Transverse colon (tissue), 4 donors: Measurements from ENCODE around the gene RUNDC3A.

ENCODE experiments used
- EP300 ChIP-seq: sonication (generic); formaldehyde crosslinking; IDR thresholded peaks from one replicate; pipeline ENCODE4 v1.6.1; 2017; ENCODE audit warnings: antibody characterized with exemption, low read depth
- POLR2A ChIP-seq: fragments of 450-650 bp; IDR thresholded peaks from one replicate; pipeline ENCODE4 v1.6.1; 2016; ENCODE audit warnings: antibody characterized with exemption, mild to moderate bottlenecking, moderate library complexity
- POLR2AphosphoS5 ChIP-seq, 3 donors: sonication (generic); formaldehyde crosslinking; IDR thresholded peaks; one replicate each; pipeline ENCODE4 v1.6.1; 2016; ENCODE audit warnings: antibody characterized with exemption in 3 of 3
- TF ChIP-seq, protein P1 (sequence below), 5 experiments: fragments of 200-600 bp in 3 of 5; fragments of 450-650 bp in 2 of 5; sonication (generic) in 3 of 5; IDR thresholded peaks; 1 replicate in 2 of 5; 2 replicates in 3 of 5; pipeline ENCODE4 v1.5.1; 2016 to 2017; ENCODE audit warnings: antibody characterized with exemption in 5 of 5, inconsistent platforms in 3 of 5, mild to moderate bottlenecking in 2 of 5, moderate library complexity in 1 of 5

DNA sequence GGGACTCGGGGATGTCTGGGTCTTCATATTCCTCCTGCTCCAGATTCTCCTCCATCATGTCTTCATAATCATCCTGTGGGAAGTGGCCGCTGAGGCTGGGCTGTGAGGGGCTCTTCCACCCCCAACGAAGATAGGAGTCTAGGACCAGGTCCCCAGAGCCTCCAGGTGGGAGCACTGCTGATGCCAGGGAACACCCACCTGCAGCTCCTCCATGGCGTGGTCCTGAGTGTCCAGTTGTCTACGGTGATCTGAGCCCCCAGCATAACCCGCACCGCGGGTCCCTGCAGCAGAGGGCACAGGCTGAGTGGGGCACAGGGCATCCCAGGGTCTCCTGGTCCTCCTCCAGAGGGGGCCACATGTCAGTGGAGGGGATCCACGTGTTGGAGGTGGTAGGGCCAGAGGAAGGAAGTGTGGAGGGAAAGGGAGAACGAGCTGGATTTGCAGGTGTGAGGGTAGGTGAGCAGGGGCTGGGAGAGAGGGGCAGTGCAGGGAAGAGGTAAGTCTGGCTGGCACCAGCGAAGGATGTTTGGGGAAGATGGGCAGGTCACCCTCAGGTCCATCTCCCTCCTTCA is 45.7 kb upstream of the RUNDC3A start:
- TF ChIP-seq, protein P1, sequence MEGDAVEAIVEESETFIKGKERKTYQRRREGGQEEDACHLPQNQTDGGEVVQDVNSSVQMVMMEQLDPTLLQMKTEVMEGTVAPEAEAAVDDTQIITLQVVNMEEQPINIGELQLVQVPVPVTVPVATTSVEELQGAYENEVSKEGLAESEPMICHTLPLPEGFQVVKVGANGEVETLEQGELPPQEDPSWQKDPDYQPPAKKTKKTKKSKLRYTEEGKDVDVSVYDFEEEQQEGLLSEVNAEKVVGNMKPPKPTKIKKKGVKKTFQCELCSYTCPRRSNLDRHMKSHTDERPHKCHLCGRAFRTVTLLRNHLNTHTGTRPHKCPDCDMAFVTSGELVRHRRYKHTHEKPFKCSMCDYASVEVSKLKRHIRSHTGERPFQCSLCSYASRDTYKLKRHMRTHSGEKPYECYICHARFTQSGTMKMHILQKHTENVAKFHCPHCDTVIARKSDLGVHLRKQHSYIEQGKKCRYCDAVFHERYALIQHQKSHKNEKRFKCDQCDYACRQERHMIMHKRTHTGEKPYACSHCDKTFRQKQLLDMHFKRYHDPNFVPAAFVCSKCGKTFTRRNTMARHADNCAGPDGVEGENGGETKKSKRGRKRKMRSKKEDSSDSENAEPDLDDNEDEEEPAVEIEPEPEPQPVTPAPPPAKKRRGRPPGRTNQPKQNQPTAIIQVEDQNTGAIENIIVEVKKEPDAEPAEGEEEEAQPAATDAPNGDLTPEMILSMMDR (IDR thresholded peaks at IDR 0.05) = no peak
- TF ChIP-seq POLR2A = no peak
- no peak for TF ChIP-seq EP300
- no peak for TF ChIP-seq POLR2AphosphoS5 (IDR thresholded peaks at IDR 0.05)
